ENCODE data around the gene ADAMTSL1.

- TF ChIP-seq CTCF (IDR thresholded peaks at IDR 0.05 in 2 of 3, conservative IDR thresholded peaks at IDR 0.05 in 1 of 3; ENCODE audit: borderline replicate concordance in 1 of 3, insufficient read depth in 1 of 3, low read depth in 2 of 3, low read length in 2 of 3) (no peak), YY1 (IDR thresholded peaks at IDR 0.05; ENCODE audit: extremely low read depth, insufficient replicate concordance, low read depth, low read length) (no peak), POLR2A (IDR thresholded peaks at IDR 0.05; ENCODE audit: borderline replicate concordance, extremely low read depth, insufficient read depth, insufficient read length) (no peak), POLR2AphosphoS5 (IDR thresholded peaks at IDR 0.05; ENCODE audit: low read depth, low read length) (no peak), EZH2 (IDR thresholded peaks at IDR 0.05) (no peak), RAD21 (IDR thresholded peaks at IDR 0.05; ENCODE audit: low read depth) (no peak), EZH2phosphoT487 (IDR thresholded peaks at IDR 0.05; ENCODE audit: borderline replicate concordance) (no peak), TCF7L2 (IDR thresholded peaks at IDR 0.05; ENCODE audit: borderline replicate concordance, extremely low read depth, insufficient read depth, insufficient read length) (no peak), JUND (IDR thresholded peaks at IDR 0.05) (no peak), ZBTB33 (IDR thresholded peaks at IDR 0.05; ENCODE audit: extremely low read depth, insufficient replicate concordance, low read length) (no peak), REST (IDR thresholded peaks at IDR 0.05; ENCODE audit: low read depth) (no peak), ZNF274 (IDR thresholded peaks at IDR 0.05; ENCODE audit: low read depth, low read length) (no peak), ZFX (IDR thresholded peaks at IDR 0.05) (no peak)
- TF ChIP-seq, protein P1, sequence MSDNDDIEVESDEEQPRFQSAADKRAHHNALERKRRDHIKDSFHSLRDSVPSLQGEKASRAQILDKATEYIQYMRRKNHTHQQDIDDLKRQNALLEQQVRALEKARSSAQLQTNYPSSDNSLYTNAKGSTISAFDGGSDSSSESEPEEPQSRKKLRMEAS (IDR thresholded peaks at IDR 0.05): no peak
Measured at GRCh38 chr9:18452276-18452675, 21.7 kb upstream of the ADAMTSL1 start.
